Measurements from ENCODE around the gene HPSE. TPM values are rescaled to one million over a fixed set of nuclear protein-coding genes. Genes with fewer than 3 reads are reported as not detected.

HPSE gene
- total and polyA plus RNA-seq, 2 donors (not counting 1 experiment from before 2014, with no cell fraction given): 1.3 to 2.6 TPM

DNA sequence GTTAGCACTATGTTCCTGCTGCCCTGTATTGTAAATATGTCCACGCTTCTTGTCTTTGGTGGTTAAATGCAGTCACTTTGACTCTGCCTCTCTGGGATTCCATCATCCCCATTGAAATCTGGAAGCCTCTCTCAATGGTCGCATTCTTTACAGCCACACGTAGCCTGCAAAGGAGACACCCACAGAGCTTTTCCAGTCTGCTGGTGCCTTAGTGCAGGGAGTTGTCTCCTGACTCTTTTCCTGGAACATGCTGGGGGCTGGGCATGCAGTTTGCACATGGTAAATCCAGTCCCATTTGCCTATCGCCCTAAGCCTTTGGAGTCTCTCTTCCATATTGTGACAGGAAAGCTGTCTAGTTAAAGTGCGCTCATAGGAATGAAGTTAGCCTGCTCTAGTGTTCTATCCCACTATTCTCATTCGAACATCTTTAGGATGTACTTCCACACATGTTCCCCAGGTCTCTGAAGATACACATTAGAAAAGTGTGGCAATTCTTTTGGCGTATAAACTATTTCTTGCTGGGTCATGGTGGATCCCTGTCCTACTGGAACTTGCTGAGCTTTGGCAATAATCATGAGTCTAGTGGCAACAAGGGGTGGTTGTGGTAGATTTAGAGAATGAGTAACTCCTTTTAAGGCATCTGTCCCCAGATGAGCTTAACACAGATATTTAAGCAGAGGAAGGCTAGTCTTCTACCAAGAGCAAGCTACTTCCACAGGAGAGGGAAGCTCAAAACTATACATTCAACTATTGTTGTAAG, 83.8 kb downstream of the HPSE start:
- POLR2A ChIA-PET: interaction anchor here (0.8 to 1.3 kb wide), 3 partner anchors 138 to 163 kb away, joined by 3 read pairs; no protein-coding TSS in a partner anchor
- peak overlapping the region; percentile 28 for H3K27ac Mint-ChIP-seq

DNA sequence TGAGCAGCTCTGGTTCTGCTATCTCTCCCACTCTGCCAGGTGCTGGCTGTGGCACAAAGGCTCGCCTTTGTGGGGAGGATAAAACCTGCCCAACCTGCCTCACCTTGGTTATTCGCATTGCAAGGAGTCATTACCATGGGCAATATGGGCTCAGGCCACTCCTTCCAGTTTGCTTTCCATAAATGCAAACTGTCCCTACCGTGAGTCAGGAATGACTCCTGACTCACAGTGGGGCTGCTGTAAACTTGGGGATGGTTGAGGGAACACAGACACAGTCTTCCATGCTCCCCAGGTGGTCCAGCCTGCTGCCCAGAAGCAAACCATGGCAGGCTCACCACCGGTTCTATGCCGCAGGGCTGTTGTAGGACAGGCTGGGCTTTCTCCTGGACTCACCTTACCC, 86.2 kb downstream of the HPSE start:
- ATAC-seq (ENCODE audit: low read depth) (no peak), DNase-seq (no peak)
- Histone ChIP-seq H3K79me2 (ENCODE audit: control insufficient read depth, insufficient read depth, low read length) (no peaks in the 10 kb centered on the region), H3K9me3 (ENCODE audit: control extremely low read depth in 1 of 3, control insufficient read depth in 2 of 3, insufficient read depth in 1 of 3, low read length in 2 of 3) (no peaks in the 10 kb centered on the region), H3K9ac (ENCODE audit: low read length) (no peak overlapping the region), H3K27me3 (replicated peaks in 1 of 4; ENCODE audit: control extremely low read depth in 1 of 4, control insufficient read depth in 3 of 4, insufficient read depth in 4 of 4, low read length in 3 of 4) (no peaks in the 10 kb centered on the region), H3K4me2 (replicated peaks; ENCODE audit: low read depth, low read length, poor library complexity, severe bottlenecking) (no peak overlapping the region), H3K4me1 (ENCODE audit: control insufficient read depth in 2 of 2, insufficient read depth in 2 of 2, low read length in 2 of 2) (peaks cover 23 to 31% of the 10 kb centered on the region in 2 donors), H3K27ac (ENCODE audit: low read length in 2 of 2) (no peak overlapping the region), H3K36me3 (replicated peaks in 1 of 2; ENCODE audit: control extremely low read depth in 1 of 2, control insufficient read depth in 1 of 2, extremely low read depth in 1 of 2, insufficient read depth in 2 of 2, low read length in 1 of 2) (no peaks in the 10 kb centered on the region), H3K4me3 (ENCODE audit: control extremely low read depth in 1 of 5, extremely low read depth in 1 of 5, insufficient read depth in 1 of 5, low read depth in 2 of 5, low read length in 4 of 5) (no peak overlapping the region), H4K20me1 (ENCODE audit: control insufficient read depth, insufficient read depth, low read length, poor library complexity, severe bottlenecking) (no peaks in the 10 kb centered on the region), H2AFZ (ENCODE audit: insufficient read depth, low read depth, low read length, poor library complexity, severe bottlenecking) (no peak overlapping the region)
- H3K27me3 Mint-ChIP-seq: no peaks in the 10 kb centered on the region
- ChIA-PET CTCF (interaction anchor here (8.6 kb wide), 1 partner anchor 136 kb away, joined by 69 read pairs; the partner anchor contains the start of gene PLAC8), POLR2A (no interaction called here)
- H3K4me3 Mint-ChIP-seq: no peak overlapping the region
- peaks cover 53% of the 10 kb centered on the region for H3K4me1 Mint-ChIP-seq
- H3K9me3 Mint-ChIP-seq (ENCODE audit: insufficient read depth): no peaks in the 10 kb centered on the region
- intact Hi-C loops (cut with micrococcal nuclease): no loop called here
- no peak for TF ChIP-seq EZH2 (IDR thresholded peaks at IDR 0.05; ENCODE audit: borderline replicate concordance, insufficient read depth, low read depth, low read length, poor library complexity, severe bottlenecking)
- TF ChIP-seq, protein P1, sequence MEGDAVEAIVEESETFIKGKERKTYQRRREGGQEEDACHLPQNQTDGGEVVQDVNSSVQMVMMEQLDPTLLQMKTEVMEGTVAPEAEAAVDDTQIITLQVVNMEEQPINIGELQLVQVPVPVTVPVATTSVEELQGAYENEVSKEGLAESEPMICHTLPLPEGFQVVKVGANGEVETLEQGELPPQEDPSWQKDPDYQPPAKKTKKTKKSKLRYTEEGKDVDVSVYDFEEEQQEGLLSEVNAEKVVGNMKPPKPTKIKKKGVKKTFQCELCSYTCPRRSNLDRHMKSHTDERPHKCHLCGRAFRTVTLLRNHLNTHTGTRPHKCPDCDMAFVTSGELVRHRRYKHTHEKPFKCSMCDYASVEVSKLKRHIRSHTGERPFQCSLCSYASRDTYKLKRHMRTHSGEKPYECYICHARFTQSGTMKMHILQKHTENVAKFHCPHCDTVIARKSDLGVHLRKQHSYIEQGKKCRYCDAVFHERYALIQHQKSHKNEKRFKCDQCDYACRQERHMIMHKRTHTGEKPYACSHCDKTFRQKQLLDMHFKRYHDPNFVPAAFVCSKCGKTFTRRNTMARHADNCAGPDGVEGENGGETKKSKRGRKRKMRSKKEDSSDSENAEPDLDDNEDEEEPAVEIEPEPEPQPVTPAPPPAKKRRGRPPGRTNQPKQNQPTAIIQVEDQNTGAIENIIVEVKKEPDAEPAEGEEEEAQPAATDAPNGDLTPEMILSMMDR (IDR thresholded peaks at IDR 0.05): no peak
- 100% methylated on average over 5 of the region's 5 CpGs for WGBS (ENCODE audit: insufficient coverage)
- H3K27ac Mint-ChIP-seq: no peak overlapping the region

More for the DNA sequence above, 83.8 kb downstream of the HPSE start:
- CTCF ChIA-PET: interaction anchor here (0.7 to 8.6 kb wide), 23 partner anchors 9 to 180 kb away, joined by 3 to 71 read pairs (median 5); partner anchors contain the start of gene PLAC8
- intact Hi-C loops (cut with micrococcal nuclease): loop anchor here (5.0 kb wide), 1 partner anchor 79 kb away; no protein-coding TSS in a partner anchor
- no peaks in the 10 kb centered on the region for H3K79me2 ChIP-seq (ENCODE audit: control insufficient read depth, insufficient read depth, low read length)
- H3K9ac ChIP-seq (ENCODE audit: low read length): no peak overlapping the region
- H3K4me3 ChIP-seq (ENCODE audit: control extremely low read depth in 1 of 5, extremely low read depth in 1 of 5, insufficient read depth in 1 of 5, low read depth in 2 of 5, low read length in 4 of 5): no peak overlapping the region
- H4K20me1 ChIP-seq (ENCODE audit: control insufficient read depth, insufficient read depth, low read length, poor library complexity, severe bottlenecking): no peaks in the 10 kb centered on the region
- H3K27me3 Mint-ChIP-seq: no peaks in the 10 kb centered on the region
- WGBS (ENCODE audit: insufficient coverage): 100% methylated on average over 6 of the region's 7 CpGs
- no peak for ATAC-seq (ENCODE audit: low read depth)
- no peak overlapping the region for H3K27ac ChIP-seq (ENCODE audit: low read length in 2 of 2)
- no peaks in the 10 kb centered on the region for H3K27me3 ChIP-seq (replicated peaks in 1 of 4; ENCODE audit: control extremely low read depth in 1 of 4, control insufficient read depth in 3 of 4, insufficient read depth in 4 of 4, low read length in 3 of 4)
- H3K4me3 Mint-ChIP-seq: no peak overlapping the region
- no peak overlapping the region for H3K4me2 ChIP-seq (replicated peaks; ENCODE audit: low read depth, low read length, poor library complexity, severe bottlenecking)
- no peaks in the 10 kb centered on the region for H3K36me3 ChIP-seq (replicated peaks in 1 of 2; ENCODE audit: control extremely low read depth in 1 of 2, control insufficient read depth in 1 of 2, extremely low read depth in 1 of 2, insufficient read depth in 2 of 2, low read length in 1 of 2)
- DNase-seq: no peak
- TF ChIP-seq EZH2 (IDR thresholded peaks at IDR 0.05; ENCODE audit: borderline replicate concordance, insufficient read depth, low read depth, low read length, poor library complexity, severe bottlenecking): no peak
- TF ChIP-seq, protein P1 (IDR thresholded peaks at IDR 0.05): no peak
- H3K4me1 ChIP-seq (ENCODE audit: control insufficient read depth in 2 of 2, insufficient read depth in 2 of 2, low read length in 2 of 2): peaks cover 29% of the 10 kb centered on the region in 2 donors
- no peak overlapping the region for H2AFZ ChIP-seq (ENCODE audit: insufficient read depth, low read depth, low read length, poor library complexity, severe bottlenecking)
- no peaks in the 10 kb centered on the region for H3K9me3 Mint-ChIP-seq (ENCODE audit: insufficient read depth)
- H3K4me1 Mint-ChIP-seq: peaks cover 48% of the 10 kb centered on the region
- H3K9me3 ChIP-seq (ENCODE audit: control extremely low read depth in 1 of 3, control insufficient read depth in 2 of 3, insufficient read depth in 1 of 3, low read length in 2 of 3): no peaks in the 10 kb centered on the region
